HFFc6 (cell line): Measurements from ENCODE around the gene PREX1. TPM values are rescaled to one million over a fixed set of nuclear protein-coding genes. Genes with fewer than 3 reads are reported as not detected.

Experiments
- DNase-seq: peaks from one replicate; pipeline ENCODE4 v3.0.0-alpha.2; 2018
- H3K27ac Mint-ChIP-seq: 2 replicates; pipeline ENCODE4 v1.8.0; 2020; ENCODE audit warnings: mild to moderate bottlenecking, mixed read lengths
- H3K27me3 Mint-ChIP-seq: 2 replicates; pipeline ENCODE4 v1.8.0; 2021; ENCODE audit warnings: mild to moderate bottlenecking, moderate library complexity, mixed read lengths; ENCODE audit not compliant: insufficient read depth
- H3K36me3 Mint-ChIP-seq: 2 replicates; pipeline ENCODE4 v1.8.0; 2021; ENCODE audit warnings: low read depth, mixed read lengths
- H3K4me1 Mint-ChIP-seq: 2 replicates; pipeline ENCODE4 v1.8.0; 2020; ENCODE audit warnings: low read depth, mixed read lengths
- H3K4me3 Mint-ChIP-seq: 2 replicates; pipeline ENCODE4 v1.8.0; 2020; ENCODE audit warnings: mild to moderate bottlenecking, moderate library complexity, mixed read lengths
- H3K9me3 Mint-ChIP-seq: 2 replicates; pipeline ENCODE4 v1.8.0; 2020; ENCODE audit warnings: mild to moderate bottlenecking, mixed read lengths
- total RNA-seq, 6 experiments: library from RNA; stranded (reverse); fragmentation: NEBNext Ultra II Directional; extraction: Animal tissue kit (Norgen Biotek cat#: 25700); gene quantifications; 2 replicates in 1 of 6; 3 replicates in 5 of 6; pipeline ENCODE4 v1.2.3, GENCODE V29; 2021
- TF ChIP-seq, protein P1 (sequence below): fragments of 200-600 bp; sonication (generic); IDR thresholded peaks from 2 replicates; pipeline ENCODE4 v1.5.0; 2021; ENCODE audit warnings: antibody characterized with exemption, mild to moderate bottlenecking

PREX1 gene
- total RNA-seq, 6 experiments from 2014 or later = 1.8 to 4.1 (median 2.8) TPM

DNA sequence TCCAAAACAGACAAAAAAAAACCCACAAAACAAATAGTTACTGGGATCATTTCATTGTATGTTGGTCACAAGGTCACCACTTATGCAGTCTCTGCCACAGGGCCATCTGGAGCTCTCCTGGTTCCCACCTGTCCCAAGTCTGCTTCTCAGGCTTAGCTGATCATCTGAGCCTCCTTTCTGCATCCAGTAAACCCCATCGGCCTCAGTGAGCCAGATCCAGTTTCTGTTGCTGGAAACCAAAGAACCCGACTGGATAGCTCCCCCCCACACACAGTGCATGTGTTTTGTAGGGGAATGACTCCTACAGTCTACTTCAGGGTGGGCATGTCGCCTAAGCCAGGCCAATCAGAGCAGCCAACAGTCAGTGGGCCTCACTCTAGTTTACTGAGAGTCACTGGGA is 233.3 kb downstream of the PREX1 start:
- H3K4me1 Mint-ChIP-seq = no peaks in the 10 kb centered on the region
- no peaks in the 10 kb centered on the region for H3K36me3 Mint-ChIP-seq
- no peak overlapping the region for H3K4me3 Mint-ChIP-seq
- TF ChIP-seq, protein P1, sequence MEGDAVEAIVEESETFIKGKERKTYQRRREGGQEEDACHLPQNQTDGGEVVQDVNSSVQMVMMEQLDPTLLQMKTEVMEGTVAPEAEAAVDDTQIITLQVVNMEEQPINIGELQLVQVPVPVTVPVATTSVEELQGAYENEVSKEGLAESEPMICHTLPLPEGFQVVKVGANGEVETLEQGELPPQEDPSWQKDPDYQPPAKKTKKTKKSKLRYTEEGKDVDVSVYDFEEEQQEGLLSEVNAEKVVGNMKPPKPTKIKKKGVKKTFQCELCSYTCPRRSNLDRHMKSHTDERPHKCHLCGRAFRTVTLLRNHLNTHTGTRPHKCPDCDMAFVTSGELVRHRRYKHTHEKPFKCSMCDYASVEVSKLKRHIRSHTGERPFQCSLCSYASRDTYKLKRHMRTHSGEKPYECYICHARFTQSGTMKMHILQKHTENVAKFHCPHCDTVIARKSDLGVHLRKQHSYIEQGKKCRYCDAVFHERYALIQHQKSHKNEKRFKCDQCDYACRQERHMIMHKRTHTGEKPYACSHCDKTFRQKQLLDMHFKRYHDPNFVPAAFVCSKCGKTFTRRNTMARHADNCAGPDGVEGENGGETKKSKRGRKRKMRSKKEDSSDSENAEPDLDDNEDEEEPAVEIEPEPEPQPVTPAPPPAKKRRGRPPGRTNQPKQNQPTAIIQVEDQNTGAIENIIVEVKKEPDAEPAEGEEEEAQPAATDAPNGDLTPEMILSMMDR = no peak
- no peak for DNase-seq
- peaks cover 12% of the 10 kb centered on the region for H3K27me3 Mint-ChIP-seq
- no peaks in the 10 kb centered on the region for H3K9me3 Mint-ChIP-seq
- no peak overlapping the region for H3K27ac Mint-ChIP-seq

DNA sequence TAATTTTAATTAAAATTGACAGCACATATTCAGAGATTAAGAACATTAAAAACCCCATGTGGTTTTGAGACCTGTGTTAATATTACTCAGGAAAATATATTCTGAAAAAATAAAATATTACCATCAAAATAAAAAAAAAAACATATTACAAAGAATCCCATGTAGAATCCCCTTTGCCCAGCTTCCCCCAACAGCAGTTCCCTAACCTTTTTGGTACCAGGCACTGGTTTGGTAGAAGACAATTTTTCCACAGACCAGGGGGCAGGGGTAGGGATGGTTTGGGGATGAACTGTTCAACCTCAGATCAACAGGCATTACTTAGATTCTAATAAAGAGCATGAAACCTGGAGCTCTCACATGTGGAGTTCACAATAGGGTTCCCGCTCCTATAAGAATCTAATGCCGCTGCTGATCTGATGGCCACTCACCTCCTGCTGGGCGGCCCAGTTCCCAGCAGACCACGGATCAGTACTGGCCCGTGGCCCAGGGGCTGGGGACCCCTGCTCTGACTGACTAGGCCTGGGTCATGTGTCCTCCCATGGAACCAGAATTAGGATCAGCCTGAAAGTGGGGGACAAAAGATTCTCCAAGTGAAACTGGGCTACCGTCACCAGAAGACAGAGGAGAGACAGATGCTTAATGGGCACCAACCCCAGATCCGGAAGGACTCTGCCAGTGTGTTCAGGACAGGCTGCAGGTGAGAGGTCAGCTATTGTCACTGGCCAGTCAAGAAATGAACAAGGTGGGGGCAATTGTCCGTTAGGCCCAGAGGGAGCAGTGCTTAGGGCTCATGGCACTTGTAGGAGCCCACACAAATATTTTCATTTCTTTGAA is 235.5 kb downstream of the PREX1 start:
- no peak for DNase-seq
- Mint-ChIP-seq H3K4me1 (no peaks in the 10 kb centered on the region), H3K4me3 (no peak overlapping the region), H3K9me3 (no peaks in the 10 kb centered on the region), H3K27me3 (peaks cover 10% of the 10 kb centered on the region), H3K27ac (no peak overlapping the region), H3K36me3 (no peaks in the 10 kb centered on the region)
- TF ChIP-seq, protein P1 = no peak

DNA sequence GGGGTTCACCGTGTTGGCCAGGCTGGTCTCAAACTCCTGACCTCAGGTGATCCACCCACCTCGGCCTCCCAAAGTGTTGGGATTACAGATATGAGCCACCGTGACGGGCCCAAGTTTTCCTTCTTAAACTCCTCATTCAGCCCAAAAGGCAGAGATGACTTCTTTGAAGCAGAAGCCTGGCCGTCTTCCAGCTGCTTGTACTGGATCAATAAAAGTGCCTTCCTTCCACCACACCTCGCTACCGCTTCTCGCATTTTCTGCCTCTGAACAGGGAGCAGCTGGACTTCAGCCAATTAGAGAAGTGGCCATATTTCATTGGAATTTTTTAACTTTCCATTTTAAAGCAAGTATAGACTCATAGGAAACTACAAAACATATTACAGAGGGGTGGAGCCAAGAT is 241.1 kb downstream of the PREX1 start:
- peaks cover 4% of the 10 kb centered on the region; the same call in 1 of the 2 replicates for H3K9me3 Mint-ChIP-seq
- no peak overlapping the region for H3K4me3 Mint-ChIP-seq
- H3K27me3 Mint-ChIP-seq = peaks cover 15% of the 10 kb centered on the region
- no peak for DNase-seq
- H3K36me3 Mint-ChIP-seq = no peaks in the 10 kb centered on the region
- no peaks in the 10 kb centered on the region for H3K4me1 Mint-ChIP-seq
- no peak overlapping the region for H3K27ac Mint-ChIP-seq
- TF ChIP-seq, protein P1 = no peak

DNA sequence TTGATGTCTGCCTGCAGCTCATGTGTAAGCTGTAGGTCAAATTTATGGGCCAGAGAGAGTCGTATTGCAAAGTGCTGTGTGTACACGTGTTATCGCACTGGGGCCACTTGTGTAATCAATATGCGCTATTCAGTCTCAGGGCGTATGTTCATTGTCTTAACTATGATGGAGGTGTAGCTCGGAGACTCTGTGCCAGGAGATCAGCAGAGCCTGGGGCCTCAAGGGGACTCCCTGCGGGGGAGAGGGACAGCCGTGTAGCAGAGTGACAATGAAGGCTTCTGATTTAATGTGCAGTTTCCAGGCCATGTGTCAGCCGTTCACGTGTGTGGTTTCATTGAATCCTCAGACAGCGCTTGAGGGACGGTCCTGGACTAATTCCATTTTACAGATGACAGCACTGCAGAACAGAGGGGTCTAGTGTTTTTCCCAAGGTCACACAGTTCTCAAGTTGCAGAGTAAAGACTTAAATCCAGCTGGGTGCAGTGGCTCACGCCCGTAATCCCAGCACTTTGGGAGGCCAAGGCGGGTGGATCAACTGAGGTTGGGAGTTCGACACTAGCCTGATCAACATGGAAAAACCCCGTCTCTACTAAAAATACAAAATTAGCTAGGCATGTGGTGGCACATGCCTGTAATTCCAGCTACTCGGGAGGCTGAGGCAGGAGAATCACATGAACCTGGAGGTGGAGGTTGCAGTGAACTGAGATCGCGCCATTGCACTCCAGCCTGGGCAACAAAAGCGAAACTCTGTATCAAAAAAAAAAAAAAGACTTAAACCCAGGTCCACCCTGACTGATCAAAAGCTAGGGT is 242.5 kb downstream of the PREX1 start:
- H3K4me1 Mint-ChIP-seq = no peaks in the 10 kb centered on the region
- no peak overlapping the region for H3K4me3 Mint-ChIP-seq
- TF ChIP-seq, protein P1 = no peak
- no peak for DNase-seq
- H3K36me3 Mint-ChIP-seq = no peaks in the 10 kb centered on the region
- H3K27ac Mint-ChIP-seq = no peak overlapping the region
- H3K9me3 Mint-ChIP-seq = peaks cover 4% of the 10 kb centered on the region; the same call in 1 of the 2 replicates
- H3K27me3 Mint-ChIP-seq = peaks cover 17% of the 10 kb centered on the region

DNA sequence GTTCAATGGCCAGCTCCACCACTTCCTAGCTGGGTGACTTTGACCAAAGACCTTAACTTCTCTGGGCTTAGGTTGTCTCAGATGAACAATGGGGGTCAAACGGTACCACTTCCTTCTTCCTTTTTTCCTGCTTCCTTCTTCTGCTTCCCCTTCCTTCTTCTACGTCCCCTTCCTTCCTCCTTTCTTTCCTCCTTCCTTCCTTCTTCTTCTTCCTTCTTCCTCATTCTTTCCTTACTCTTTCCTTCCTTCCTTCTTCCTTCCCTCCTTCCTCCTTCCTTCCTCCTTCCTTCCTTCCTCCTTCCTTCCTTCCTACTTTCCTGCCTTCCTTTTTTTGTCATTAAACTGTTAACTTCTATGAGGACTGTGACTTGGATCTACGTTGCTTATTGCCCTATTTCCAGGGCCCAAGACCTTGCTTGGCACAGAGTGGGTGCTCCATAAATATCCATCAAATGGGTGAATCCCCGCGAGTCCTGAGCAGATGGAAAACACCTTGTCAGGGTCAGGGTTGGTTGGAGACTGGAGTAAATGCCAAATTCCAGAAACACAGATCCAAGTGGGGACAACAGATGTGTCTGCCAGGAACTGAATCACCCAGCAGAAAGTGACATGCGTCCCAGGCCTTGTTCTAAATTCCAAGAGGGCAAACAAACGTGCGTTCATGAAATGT is 243.3 kb downstream of the PREX1 start:
- Mint-ChIP-seq H3K27ac (no peak overlapping the region), H3K9me3 (peaks cover 4% of the 10 kb centered on the region; the same call in 1 of the 2 replicates), H3K4me3 (no peak overlapping the region), H3K27me3 (peaks cover 17% of the 10 kb centered on the region), H3K4me1 (no peaks in the 10 kb centered on the region), H3K36me3 (no peaks in the 10 kb centered on the region)
- TF ChIP-seq, protein P1 = no peak
- DNase-seq = no peak
